IPS-20b (cell line): ENCODE data around the gene KLRG1.

Experiments
- H3K27ac ChIP-seq: one replicate; pipeline ENCODE4 v1.5.1; 2013; ENCODE audit warnings: low read length
- H3K27me3 ChIP-seq: 2 replicates; pipeline ENCODE4 v1.6.1; 2013; ENCODE audit warnings: mild to moderate bottlenecking, low read length, inconsistent platforms; ENCODE audit not compliant: insufficient read depth
- H3K36me3 ChIP-seq: 2 replicates; pipeline ENCODE4 v1.6.1; 2013; ENCODE audit warnings: low read depth, mild to moderate bottlenecking, inconsistent platforms, low read length, moderate library complexity; ENCODE audit not compliant: insufficient read depth
- H3K4me1 ChIP-seq: 2 replicates; pipeline ENCODE4 v1.6.1; 2013; ENCODE audit warnings: mild to moderate bottlenecking, control low read depth, inconsistent platforms, low read length, moderate library complexity; ENCODE audit not compliant: insufficient read depth
- H3K4me3 ChIP-seq: 2 replicates; pipeline ENCODE4 v1.5.1; 2013; ENCODE audit warnings: mild to moderate bottlenecking, low read length, inconsistent platforms
- H3K9ac ChIP-seq: 2 replicates; pipeline ENCODE4 v1.6.1; 2013; ENCODE audit warnings: low read depth, mild to moderate bottlenecking, inconsistent platforms, low read length, moderate library complexity
- H3K9me3 ChIP-seq: 2 replicates; pipeline ENCODE4 v1.6.1; 2013; ENCODE audit warnings: mild to moderate bottlenecking, low read depth, low read length, inconsistent platforms; ENCODE audit not compliant: insufficient read depth

KLRG1 gene

GRCh38 chr12:9049520-9050133 lies 60.3 kb downstream of the KLRG1 start:
- H3K9me3 ChIP-seq: no peaks in the 10 kb centered on the region
- no peak overlapping the region for H3K9ac ChIP-seq
- no peaks in the 10 kb centered on the region for H3K36me3 ChIP-seq
- H3K4me3 ChIP-seq: no peak overlapping the region
- no peak overlapping the region for H3K27ac ChIP-seq
- H3K27me3 ChIP-seq: no peaks in the 10 kb centered on the region
- no peaks in the 10 kb centered on the region for H3K4me1 ChIP-seq

- Histone ChIP-seq H3K9me3 (no peaks in the 10 kb centered on the region), H3K4me3 (no peak overlapping the region), H3K27me3 (no peaks in the 10 kb centered on the region), H3K9ac (no peak overlapping the region), H3K4me1 (no peaks in the 10 kb centered on the region), H3K27ac (no peak overlapping the region), H3K36me3 (no peaks in the 10 kb centered on the region)
Measured at GRCh38 chr12:9050521-9051157, 61.3 kb downstream of the KLRG1 start.

- H3K9me3 ChIP-seq: no peaks in the 10 kb centered on the region
- H3K4me3 ChIP-seq: no peak overlapping the region
- no peak overlapping the region for H3K9ac ChIP-seq
- no peaks in the 10 kb centered on the region for H3K27me3 ChIP-seq
- H3K4me1 ChIP-seq: no peaks in the 10 kb centered on the region
- H3K27ac ChIP-seq: no peak overlapping the region
- H3K36me3 ChIP-seq: no peaks in the 10 kb centered on the region
Measured at GRCh38 chr12:9051158-9051550, 61.8 kb downstream of the KLRG1 start.

- Histone ChIP-seq H3K9me3 (no peaks in the 10 kb centered on the region), H3K27me3 (no peaks in the 10 kb centered on the region), H3K9ac (no peak overlapping the region), H3K4me1 (no peaks in the 10 kb centered on the region), H3K4me3 (no peak overlapping the region), H3K27ac (no peak overlapping the region), H3K36me3 (no peaks in the 10 kb centered on the region)
Measured at GRCh38 chr12:9052610-9053009, 63.3 kb downstream of the KLRG1 start.
